ENCODE results near the gene SMU1.

- TF ChIP-seq CTCF (IDR thresholded peaks at IDR 0.05) (peak in 2 of 6 experiments; percentile 9 to 10), POLR2AphosphoS5 (IDR thresholded peaks at IDR 0.05) (peak; percentile 99 to 100), POLR2A (IDR thresholded peaks at IDR 0.05) (peak; percentile 92 to 100 (median 100)), EP300 (IDR thresholded peaks at IDR 0.05) (peak in 1 of 4 donors; percentile 88)
Measured at GRCh38 chr9:33024966-33025571, 51.4 kb downstream of the SMU1 start, which contains the start of gene DNAJA1.

Data from upper lobe of left lung (tissue), 4 donors.